AG09309 (cell line): ENCODE data around the gene RMI2.
"Not testable (repeated sequence)": the region's sequence is repeated elsewhere in the genome, so short reads cannot be mapped to it uniquely, and the experiment has no call there.

ENCODE experiments used
- DNase-seq: peaks from one replicate; pipeline ENCODE4 v3.0.0-alpha.2; 2010; ENCODE audit warnings: low read depth
- H3K4me3 ChIP-seq: 2 replicates; pipeline ENCODE4 v1.5.1; 2011; ENCODE audit warnings: mild to moderate bottlenecking, low read depth, low read length, moderate library complexity; ENCODE audit not compliant: control insufficient read depth
- CTCF ChIP-seq: IDR thresholded peaks from 2 replicates; pipeline ENCODE4 v1.5.1; 2011; ENCODE audit warnings: mild to moderate bottlenecking, low read depth, low read length, inconsistent platforms; ENCODE audit not compliant: insufficient read depth, control insufficient read depth; ENCODE audit errors: missing control alignments

RMI2 gene

DNA sequence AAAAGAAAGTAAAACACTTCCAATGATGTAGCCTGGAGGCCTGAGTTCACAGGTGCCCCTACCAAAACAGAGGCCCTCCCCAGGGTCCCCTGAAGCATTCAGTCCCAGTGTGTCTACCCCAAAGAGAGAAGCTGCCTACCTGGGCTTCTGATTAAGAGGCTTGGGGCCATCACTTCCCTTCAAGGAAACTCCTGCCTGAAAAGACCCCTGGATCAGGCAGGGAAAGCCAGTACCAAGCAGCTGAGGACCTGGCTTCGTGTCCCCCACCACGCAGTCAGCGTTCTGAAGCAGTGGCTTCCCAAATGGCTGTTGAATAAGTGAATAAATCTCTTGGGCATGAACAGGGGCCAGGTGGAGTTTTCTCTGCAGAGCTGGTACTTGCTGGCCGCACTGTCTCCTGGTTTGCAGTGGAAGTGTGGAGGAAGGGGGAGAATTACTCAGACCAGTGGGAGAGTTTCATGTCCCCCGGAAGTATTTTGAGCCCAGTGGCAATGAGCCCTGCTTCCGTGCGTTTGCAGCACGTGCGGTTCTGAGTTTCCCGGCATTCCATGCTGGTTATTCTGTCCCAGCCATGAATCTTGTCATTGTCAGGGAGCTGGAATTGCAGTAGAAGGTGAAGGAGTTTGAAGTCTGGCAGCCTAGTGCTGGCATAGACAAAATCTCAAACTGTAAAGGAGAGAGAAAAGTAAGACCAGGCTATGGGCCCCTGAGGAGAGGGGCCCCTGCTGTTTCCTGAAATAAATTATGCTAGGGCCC is 27.0 kb downstream of the RMI2 start:
- DNase-seq = no peak
- H3K4me3 ChIP-seq = no peak overlapping the region
- TF ChIP-seq CTCF = no peak

- H3K4me3 ChIP-seq = no peak overlapping the region
- no peak for DNase-seq
- TF ChIP-seq CTCF = no peak
Measured at GRCh38 chr16:11372829-11373306, 27.6 kb downstream of the RMI2 start.

DNA sequence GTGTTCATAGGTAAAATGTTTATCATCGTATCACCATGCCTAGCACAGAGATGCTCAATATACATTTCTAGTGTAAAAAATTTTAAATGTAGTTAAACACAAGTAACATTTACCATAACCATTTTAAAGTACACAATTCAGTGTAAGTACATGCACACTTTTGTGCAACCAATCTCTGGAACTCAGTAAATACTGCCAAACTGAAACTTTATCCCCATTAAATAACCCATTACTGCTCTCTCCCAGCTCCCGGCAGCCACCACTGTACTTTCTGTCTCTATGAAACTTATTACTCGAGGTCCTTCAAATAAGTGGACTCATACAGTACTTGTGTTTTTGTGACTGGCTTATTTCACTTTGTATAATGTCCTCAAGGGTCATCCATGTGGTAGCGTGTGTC is 29.0 kb downstream of the RMI2 start:
- no peak for DNase-seq
- no peak overlapping the region for H3K4me3 ChIP-seq
- TF ChIP-seq CTCF = no peak

DNA sequence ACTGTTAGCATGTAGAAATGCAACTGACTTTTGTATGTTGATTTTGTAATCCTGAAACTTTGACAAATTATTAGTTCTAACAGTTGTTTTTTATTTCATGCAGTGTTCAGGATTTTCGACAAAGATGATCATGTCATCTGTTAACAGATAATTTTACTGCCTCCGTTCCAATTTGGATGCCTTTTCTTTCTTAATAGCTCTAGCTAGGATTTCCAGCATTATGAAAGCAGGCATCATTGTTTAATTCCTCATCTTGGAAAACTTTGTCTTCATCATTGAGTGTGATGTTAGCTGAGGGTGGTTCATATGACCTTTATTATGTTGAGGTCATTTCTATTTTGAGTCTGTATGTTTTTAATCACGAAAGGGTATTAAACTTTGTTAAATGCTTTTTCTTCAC is 31.9 kb downstream of the RMI2 start:
- no peak for TF ChIP-seq CTCF
- no peak overlapping the region for H3K4me3 ChIP-seq
- no peak for DNase-seq

DNA sequence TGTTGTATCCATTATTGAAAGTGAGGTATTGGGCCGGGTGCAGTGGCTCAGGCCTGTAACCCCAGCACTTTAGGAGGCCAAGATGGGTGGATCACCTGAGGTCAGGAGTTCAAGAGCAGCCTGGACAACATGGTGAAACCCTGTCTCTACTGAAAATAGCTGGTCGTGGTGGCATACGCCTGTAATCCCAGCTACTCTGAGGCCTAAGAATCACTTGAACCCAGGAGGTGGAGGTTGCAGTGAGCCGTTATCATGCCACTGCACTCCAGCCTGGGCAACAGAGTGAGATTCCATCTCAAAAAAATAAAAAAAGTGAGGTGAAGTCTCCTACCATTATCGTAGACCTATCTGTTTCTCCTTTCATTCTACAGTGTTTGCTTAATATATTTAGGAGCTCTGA is 33.7 kb downstream of the RMI2 start:
- H3K4me3 ChIP-seq, DNase-seq: not testable (repeated sequence)

DNA sequence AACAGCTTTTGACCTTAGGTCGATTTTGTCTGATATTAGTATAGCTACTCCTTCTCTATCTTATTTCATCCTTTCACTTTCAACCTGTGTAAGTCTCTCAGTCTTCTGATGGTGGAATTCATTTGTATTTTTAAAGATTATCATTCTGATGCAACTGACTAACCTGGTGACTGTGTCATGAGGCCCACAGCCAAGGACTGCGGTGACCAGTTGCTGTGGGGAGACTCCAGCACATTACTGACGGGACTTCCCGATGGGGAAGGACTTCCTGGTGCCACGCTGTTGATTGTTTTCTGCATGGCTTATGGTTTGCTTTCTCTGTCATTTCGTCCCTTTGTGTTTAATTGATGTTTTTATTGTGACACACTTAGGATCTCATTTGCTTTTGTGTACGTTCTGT is 34.2 kb downstream of the RMI2 start:
- no peak for TF ChIP-seq CTCF
- H3K4me3 ChIP-seq = no peak overlapping the region
- DNase-seq = no peak

- TF ChIP-seq CTCF = no peak
Measured at GRCh38 chr16:11380836-11381235, 35.6 kb downstream of the RMI2 start.

More at GRCh38 chr16:11380836-11381235, 35.6 kb downstream of the RMI2 start:
- H3K4me3 ChIP-seq = no peak overlapping the region
- no peak for DNase-seq
